A673 (cell line): ENCODE measurements around the gene TTLL7. TPM values are rescaled to one million over a fixed set of nuclear protein-coding genes. Genes with fewer than 3 reads are reported as not detected.

ENCODE experiments used
- BruUV-seq: library from RNA; stranded (reverse); fragments of 400-500 nt; replicated peaks from 2 replicates; lab custom pipeline; 2021; lab: Mats Ljungman, UMichigan
- CTCF ChIA-PET: fragments of 300-600 bp; sonication (Branson Sonifier 250); formaldehyde crosslinking; loops from one replicate; lab custom pipeline; 2022; ENCODE audit warnings: antibody characterized with exemption; lab: Charles Lee
- POLR2A ChIA-PET: fragments of 300-600 bp; sonication (Branson Sonifier 250); formaldehyde crosslinking; loops from one replicate; lab custom pipeline; 2022; ENCODE audit warnings: antibody characterized with exemption; ENCODE audit not compliant: low non-redundant PET; lab: Charles Lee
- DNase-seq: peaks from one replicate; pipeline ENCODE4 v3.0.0-alpha.2; 2015; ENCODE audit warnings: low spot score
- H3K27ac ChIP-seq: fragments of 200-600 bp; sonication (generic); 2 replicates; pipeline ENCODE4 v1.5.1; 2016; ENCODE audit warnings: mixed run types, low read depth, mild to moderate bottlenecking, mixed read lengths, antibody characterized with exemption, low read length; ENCODE audit not compliant: poor library complexity, severe bottlenecking
- H3K27me3 ChIP-seq: fragments of 200-600 bp; sonication (generic); replicated peaks from 2 replicates; pipeline ENCODE4 v1.6.1; 2017; ENCODE audit warnings: mixed run types, low read depth, mild to moderate bottlenecking, mixed read lengths, antibody characterized with exemption, low read length; ENCODE audit not compliant: insufficient read depth, poor library complexity
- H3K36me3 ChIP-seq: fragments of 200-600 bp; sonication (generic); 2 replicates; pipeline ENCODE4 v1.6.1; 2016; ENCODE audit warnings: mixed run types, mild to moderate bottlenecking, mixed read lengths, antibody characterized with exemption, low read length; ENCODE audit not compliant: insufficient read depth, poor library complexity, severe bottlenecking
- H3K4me1 ChIP-seq: fragments of 200-600 bp; sonication (generic); 2 replicates; pipeline ENCODE4 v1.6.1; 2017; ENCODE audit warnings: mixed run types, mild to moderate bottlenecking, mixed read lengths, antibody characterized with exemption, low read length; ENCODE audit not compliant: insufficient read depth, poor library complexity, severe bottlenecking
- H3K4me3 ChIP-seq: fragments of 200-600 bp; sonication (generic); 2 replicates; pipeline ENCODE4 v1.5.1; 2016; ENCODE audit warnings: low read depth, mixed run types, mild to moderate bottlenecking, mixed read lengths, low read length; ENCODE audit not compliant: poor library complexity, severe bottlenecking
- H3K9me3 ChIP-seq: fragments of 200-600 bp; sonication (generic); 2 replicates; pipeline ENCODE4 v1.6.1; 2016; ENCODE audit warnings: mixed run types, low read depth, mild to moderate bottlenecking, mixed read lengths, antibody characterized with exemption, low read length; ENCODE audit not compliant: poor library complexity, severe bottlenecking
- EZH2 ChIP-seq: fragments of 200-600 bp; sonication (generic); IDR thresholded peaks from 2 replicates; pipeline ENCODE4 v1.6.1; 2017; ENCODE audit warnings: borderline replicate concordance, low read depth, mild to moderate bottlenecking, mixed read lengths, antibody characterized with exemption, low read length; ENCODE audit not compliant: poor library complexity, severe bottlenecking
- intact Hi-C: fragments of 100-400 bp; cut with micrococcal nuclease; formaldehyde crosslinking; loops from one replicate; pipeline ENCODE4 v1.10.0; 2022; ENCODE audit not compliant: unreplicated experiment
- total RNA-seq: library from RNA; stranded (reverse); gene quantifications from 2 replicates; pipeline ENCODE4 v1.2.3, GENCODE V29; 2021
- TF ChIP-seq, protein P1 (sequence below): fragments of 300-800, 200-600 bp; sonication (generic); conservative IDR thresholded peaks from 2 replicates; pipeline ENCODE4 v1.5.1; 2017; ENCODE audit warnings: low read depth, mild to moderate bottlenecking, antibody characterized with exemption, low read length, moderate library complexity, mixed read lengths

The TTLL7 gene
- total RNA-seq, 1 experiment from 2014 or later, result 34.2 TPM

DNA sequence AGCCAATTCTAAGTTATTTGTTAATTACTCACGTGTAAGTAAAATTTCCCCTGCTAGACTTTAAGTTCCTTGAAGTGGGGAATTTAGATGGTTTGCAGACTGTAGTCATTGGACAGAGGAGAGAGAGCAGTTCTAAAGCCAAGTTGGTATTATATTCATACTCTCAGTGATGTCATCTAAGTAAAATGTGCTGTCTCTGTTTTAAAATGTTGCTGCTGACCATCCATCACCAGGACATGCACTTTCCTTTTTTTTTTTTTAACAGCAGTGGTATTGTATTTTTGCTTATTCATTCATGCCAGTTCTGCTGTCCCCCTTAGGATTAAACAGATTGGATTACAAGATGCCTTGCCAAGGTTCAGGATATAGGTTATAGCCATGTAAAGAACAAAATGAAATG lies 2.3 kb downstream of the TTLL7 start:
- TF ChIP-seq, protein P1, sequence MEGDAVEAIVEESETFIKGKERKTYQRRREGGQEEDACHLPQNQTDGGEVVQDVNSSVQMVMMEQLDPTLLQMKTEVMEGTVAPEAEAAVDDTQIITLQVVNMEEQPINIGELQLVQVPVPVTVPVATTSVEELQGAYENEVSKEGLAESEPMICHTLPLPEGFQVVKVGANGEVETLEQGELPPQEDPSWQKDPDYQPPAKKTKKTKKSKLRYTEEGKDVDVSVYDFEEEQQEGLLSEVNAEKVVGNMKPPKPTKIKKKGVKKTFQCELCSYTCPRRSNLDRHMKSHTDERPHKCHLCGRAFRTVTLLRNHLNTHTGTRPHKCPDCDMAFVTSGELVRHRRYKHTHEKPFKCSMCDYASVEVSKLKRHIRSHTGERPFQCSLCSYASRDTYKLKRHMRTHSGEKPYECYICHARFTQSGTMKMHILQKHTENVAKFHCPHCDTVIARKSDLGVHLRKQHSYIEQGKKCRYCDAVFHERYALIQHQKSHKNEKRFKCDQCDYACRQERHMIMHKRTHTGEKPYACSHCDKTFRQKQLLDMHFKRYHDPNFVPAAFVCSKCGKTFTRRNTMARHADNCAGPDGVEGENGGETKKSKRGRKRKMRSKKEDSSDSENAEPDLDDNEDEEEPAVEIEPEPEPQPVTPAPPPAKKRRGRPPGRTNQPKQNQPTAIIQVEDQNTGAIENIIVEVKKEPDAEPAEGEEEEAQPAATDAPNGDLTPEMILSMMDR, result no peak
- no peak for TF ChIP-seq EZH2
- BruUV-seq, result no TSS peak
- Histone ChIP-seq H3K4me3 (peak overlapping the region; percentile 5), H3K27ac (peak overlapping the region; percentile 55), H3K4me1 (peaks cover 27% of the 10 kb centered on the region), H3K9me3 (no peaks in the 10 kb centered on the region), H3K36me3 (no peaks in the 10 kb centered on the region), H3K27me3 (no peaks in the 10 kb centered on the region)
- intact Hi-C loops, result no loop called here
- peak; percentile 31 for DNase-seq
- ChIA-PET POLR2A (no interaction called here), CTCF (no interaction called here)

DNA sequence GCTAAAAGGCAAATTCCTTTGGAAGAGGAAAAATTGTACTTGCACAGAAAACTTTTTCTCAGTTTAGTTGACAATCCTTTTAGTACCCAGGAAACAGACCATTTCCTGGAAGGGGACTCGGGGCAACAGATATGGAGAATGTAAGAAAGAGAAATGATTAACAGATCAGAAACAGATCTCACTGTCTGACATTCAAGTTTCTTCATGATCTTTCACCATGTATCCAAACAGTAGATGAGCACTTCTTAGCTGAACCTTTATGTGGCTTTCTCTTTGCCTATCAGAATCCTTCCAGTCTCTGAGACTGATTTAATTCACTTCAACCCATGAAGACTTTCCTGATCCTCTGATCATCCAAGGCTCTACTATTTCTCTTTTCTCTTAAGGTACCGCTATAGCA lies 2.7 kb downstream of the TTLL7 start:
- POLR2A ChIA-PET, result no interaction called here
- TF ChIP-seq EZH2, result no peak
- TF ChIP-seq, protein P1, result no peak
- peak; percentile 48 for DNase-seq
- intact Hi-C loops, result no loop called here
- Histone ChIP-seq H3K9me3 (no peaks in the 10 kb centered on the region), H3K4me3 (peak overlapping the region; percentile 5), H3K36me3 (no peaks in the 10 kb centered on the region), H3K4me1 (peaks cover 27% of the 10 kb centered on the region), H3K27me3 (no peaks in the 10 kb centered on the region), H3K27ac (peak overlapping the region; percentile 55)
- no TSS peak for BruUV-seq
- CTCF ChIA-PET, result no interaction called here

DNA sequence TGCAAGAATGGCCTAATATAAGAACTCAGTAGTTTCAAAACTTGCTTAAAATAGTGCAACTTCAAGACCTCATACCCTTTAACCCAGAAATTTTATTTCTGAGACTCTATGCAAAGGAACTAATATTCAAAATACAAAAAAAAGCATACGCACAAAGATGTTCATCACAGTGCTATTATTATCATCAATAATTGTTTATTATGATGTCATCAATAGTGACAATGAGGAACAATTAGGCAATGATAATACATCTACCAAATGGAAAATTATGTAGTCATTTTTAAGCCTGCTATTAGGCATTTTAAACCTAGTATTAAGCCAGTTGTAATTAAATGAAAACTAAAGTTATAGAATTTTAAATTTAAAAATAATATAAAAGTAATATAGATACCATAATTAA lies 3.3 kb downstream of the TTLL7 start:
- no peaks in the 10 kb centered on the region for H3K9me3 ChIP-seq
- no TSS peak for BruUV-seq
- H3K4me3 ChIP-seq, result no peak overlapping the region
- TF ChIP-seq EZH2, result no peak
- TF ChIP-seq, protein P1, result no peak
- POLR2A ChIA-PET, result no interaction called here
- no peaks in the 10 kb centered on the region for H3K36me3 ChIP-seq
- no peaks in the 10 kb centered on the region for H3K27me3 ChIP-seq
- peaks cover 27% of the 10 kb centered on the region for H3K4me1 ChIP-seq
- DNase-seq, result no peak
- no peak overlapping the region for H3K27ac ChIP-seq
- intact Hi-C loops, result no loop called here
- CTCF ChIA-PET, result no interaction called here
